Renal cortex interstitium (tissue), 11 donors: ENCODE measurements around the gene RAP1GAP. TPM values are rescaled to one million over a fixed set of nuclear protein-coding genes. Genes with fewer than 3 reads are reported as not detected.
"Not testable (repeated sequence)": the region's sequence is repeated elsewhere in the genome, so short reads cannot be mapped to it uniquely, and the experiment has no call there.

Experiments used
- DNase-seq, 11 donors: peaks; one replicate each; pipeline ENCODE4 v3.0.0-alpha.2; 2013; ENCODE audit warnings: low read depth in 9 of 11, low spot score in 4 of 11; ENCODE audit errors: extremely low read depth in 1 of 11
- polyA plus RNA-seq, 3 donors: library from polyadenylated mRNA; unstranded; fragments of 120-200 nt; gene quantifications; one replicate each; pipeline ENCODE4 v1.2.1, GENCODE V29; 2013; ENCODE audit not compliant: insufficient read length in 3 of 3

Gene RAP1GAP
- polyA plus RNA-seq, 3 donors = 16.6 to 24.4 (median 19.2) TPM

DNA sequence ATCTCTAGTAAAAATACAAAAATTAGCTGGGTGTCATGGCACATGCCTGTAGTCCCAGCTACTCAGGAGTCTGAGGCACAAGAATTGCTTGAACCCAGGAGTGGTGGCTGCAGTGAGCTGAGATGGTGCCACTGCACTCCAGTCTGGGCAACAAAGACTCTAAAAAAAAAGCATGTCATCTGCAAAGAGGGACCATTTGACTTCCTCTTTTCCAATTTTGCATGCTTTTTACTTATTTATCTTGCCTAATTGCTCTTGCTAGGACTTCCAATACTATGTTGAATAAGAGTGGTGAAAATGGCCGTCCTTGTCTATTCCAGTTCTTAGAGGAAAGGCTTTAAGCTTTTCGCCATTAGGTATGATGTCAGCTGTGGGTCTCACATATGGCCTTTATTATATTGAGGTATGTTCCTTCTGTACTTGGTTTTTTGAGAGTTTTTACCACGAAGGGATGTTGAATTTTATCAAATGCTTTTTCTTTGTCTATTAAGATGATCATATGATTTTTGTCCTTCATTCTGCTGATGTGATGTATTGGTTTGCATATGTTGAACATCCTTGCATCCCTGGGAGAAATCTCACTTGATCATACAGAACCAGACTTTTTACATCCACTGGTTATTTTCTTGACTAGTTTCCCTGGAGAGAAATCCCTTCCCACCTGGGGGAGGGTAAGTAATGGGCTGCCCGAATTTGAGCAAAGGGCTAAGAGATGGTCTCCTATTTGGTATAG, 17.0 kb upstream of the RAP1GAP start:
- no peak for DNase-seq

DNA sequence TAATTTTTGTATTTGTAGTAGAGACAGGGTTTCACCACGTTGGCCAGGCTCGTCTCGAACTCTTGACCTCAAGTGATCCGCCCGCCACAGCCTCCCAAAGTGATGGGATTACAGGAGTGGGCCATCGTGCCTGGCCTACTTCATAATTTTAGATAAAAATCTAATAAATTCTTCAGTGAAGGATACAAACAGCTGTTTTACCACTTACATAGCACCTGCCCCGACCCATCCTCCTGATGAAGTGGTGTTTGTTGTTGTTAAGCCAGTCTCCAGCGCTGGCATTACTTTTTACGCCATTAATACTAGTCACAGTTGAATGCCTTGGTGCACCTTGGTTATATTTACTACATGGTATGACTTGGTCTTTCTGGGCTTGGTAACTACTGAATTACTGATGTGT, 12.3 kb upstream of the RAP1GAP start:
- DNase-seq = no peak

DNA sequence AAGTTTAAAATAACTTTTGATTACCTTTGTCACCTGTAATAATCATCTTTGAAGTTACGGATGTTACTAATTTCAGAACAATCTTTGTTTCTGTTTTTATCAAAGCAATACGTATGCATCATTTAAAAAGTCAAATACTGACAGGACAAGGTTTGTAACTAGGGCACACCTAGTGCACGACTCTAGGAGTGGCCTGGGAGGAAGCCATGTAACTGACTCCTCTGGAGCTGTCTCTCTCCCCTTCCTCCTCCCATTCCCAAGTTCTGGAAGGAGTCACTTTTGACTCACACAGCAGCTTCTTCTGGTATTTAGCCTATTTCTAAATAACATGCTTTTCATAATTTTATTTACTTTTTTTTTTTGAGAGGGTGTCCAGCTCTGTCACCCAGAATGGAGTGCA, 11.8 kb upstream of the RAP1GAP start:
- DNase-seq = no peak

DNA sequence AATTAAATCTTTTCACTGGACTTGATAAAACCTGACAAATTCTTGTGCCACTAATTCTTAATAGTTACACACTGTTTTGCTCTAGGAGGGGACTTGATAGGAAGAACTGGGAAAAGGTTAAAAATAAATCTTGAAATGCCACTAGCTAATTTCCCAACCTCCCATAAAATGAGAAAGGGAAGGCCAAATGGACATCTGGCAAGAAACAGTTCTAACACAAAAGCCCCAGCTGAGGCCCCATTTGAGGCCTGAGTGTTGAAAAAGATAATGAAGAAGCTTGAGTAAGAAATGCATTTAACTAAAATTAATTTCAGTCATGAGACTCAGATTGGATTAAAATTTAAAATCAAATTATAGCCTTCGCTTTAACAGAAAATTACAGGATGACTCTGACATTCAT, 11.2 kb upstream of the RAP1GAP start:
- DNase-seq = no peak

DNA sequence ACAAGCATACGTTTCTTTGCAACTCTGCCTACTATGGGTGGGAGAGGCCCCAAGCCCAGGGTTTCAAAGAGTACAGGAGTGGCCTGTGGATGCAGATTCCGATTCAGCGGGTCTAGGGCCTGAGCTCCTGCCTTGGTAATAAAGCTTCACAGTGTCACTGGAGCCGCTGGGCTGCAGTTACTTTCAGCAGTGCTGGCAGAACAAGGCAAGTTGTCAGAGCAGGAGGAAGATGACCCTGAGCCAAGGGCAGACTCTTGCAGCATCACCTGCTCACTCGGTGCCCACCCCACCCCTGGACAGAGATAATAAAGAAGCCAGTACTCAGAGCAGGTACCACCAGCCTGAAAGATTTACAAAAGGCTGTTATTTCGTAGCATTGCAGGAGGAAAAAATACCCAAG, 8.0 kb upstream of the RAP1GAP start:
- no peak for DNase-seq

DNA sequence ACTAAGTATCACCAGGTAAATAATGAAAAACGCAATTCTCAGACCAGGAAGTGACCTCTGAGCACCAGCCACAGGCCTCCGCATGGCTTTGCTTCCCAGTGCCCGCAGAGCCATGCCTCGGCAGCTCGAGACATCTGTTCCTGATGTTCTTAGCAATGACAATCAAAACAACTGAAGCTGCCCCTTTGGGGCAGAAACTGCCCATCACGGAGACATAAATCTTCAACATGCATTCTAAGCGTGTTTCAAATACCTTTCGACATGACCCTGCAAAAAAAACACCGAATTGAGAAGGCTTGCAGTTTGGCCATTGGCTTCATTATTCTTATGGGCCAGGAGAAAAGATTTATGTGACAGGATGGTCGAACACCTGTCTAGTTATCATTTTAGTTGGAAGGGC, 5.8 kb upstream of the RAP1GAP start:
- DNase-seq = no peak

DNA sequence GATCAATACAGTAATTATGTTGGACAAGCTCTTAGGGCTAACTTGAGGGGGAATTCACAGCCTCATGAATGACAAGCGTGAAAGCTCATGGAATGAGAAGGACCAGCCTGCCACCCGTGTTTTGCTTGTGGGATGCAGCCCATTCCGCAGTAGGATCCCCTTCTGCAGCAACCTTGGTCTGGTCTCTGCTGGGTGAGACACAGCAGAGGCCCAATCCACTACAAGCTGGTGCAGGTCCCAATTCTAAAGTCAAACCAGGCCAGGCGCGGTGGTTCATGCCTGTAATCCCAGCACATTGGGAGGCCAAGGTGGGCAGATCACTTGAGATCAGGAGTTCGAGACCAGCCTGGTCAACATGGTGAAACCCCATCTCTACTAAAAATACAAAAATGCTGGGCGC, 4.7 kb upstream of the RAP1GAP start:
- DNase-seq = not testable (repeated sequence)

DNA sequence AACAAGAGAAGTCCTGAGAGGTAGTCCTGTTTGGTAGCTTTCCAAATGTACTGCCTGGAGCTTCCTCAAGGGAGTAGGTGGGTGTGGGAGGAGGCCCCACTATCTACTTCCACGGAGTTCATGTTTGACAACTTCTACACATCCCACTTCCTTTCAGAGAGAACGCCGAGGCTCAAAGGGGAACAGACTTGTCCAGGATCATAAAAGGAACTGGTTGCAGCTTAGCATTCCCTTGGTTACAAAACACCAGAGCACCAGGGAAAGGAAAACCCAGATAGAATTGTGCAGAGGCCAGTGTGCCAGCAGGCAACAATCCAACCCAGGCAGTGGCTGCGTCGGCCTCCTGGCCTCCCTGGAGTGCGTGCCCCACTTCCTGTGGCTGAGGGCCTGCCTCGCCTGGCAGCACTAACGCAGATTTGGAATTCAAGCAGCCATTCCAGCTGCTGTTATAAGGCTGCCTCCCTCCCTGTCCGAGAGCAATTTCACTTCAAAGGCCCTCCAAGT, 4.2 kb upstream of the RAP1GAP start:
- DNase-seq = no peak

DNA sequence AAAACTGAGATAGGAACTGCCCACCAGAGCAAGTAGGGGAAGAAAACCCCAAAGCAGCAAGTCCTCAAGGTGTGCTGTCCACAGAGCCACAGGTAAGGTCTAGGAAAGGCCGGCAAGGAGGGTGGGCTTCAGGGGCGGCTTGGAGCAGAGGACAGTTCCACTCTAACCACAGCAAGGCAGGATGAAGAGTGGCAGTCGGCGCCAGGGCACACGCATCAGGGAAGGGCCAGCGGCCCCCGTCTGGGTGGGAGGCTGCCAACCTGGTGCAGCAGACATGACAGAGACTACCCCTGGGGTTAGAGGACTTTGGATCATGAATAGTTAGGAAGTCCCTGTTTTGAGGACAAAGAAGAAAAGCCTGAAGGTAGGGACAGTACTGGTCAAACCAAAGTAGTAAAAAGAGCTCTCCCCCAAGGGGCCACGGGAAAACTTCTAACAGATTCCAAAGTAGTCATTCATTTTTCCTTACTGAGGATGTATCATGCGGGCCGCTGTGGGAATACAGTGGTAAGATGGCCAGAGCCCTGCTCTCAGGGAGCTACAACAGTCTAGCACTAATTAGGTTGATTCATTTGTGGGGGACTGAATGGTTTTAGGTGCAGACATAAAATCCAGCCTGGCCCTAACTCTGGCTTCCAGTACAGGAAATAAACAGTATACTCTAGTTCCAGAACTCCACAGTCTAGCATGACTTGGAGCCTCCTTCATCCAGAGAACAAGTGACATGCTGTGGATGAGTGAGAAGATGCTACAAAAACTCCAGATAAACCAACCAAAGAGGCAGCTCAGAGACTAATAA, 3.5 kb upstream of the RAP1GAP start:
- no peak for DNase-seq

DNA sequence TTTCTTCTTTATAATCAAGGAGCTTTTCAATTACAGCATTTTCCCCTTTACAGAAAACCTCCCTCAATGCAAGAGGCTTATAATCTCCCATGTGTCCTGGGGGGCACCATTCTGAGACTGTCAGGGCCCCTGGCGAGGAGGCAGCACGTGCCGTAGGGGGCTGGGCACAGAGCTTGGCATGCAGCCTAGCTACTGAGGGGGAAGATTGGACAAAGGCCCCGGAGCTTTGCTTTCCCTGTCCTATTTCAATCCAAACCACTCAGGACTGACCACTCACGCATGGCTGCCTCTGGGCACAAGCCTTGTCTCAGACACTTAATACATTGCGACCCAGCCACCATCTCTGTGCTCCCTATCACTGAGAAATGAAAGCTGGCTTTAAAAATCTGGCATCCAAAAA, 2.8 kb upstream of the RAP1GAP start:
- DNase-seq = no peak

DNA sequence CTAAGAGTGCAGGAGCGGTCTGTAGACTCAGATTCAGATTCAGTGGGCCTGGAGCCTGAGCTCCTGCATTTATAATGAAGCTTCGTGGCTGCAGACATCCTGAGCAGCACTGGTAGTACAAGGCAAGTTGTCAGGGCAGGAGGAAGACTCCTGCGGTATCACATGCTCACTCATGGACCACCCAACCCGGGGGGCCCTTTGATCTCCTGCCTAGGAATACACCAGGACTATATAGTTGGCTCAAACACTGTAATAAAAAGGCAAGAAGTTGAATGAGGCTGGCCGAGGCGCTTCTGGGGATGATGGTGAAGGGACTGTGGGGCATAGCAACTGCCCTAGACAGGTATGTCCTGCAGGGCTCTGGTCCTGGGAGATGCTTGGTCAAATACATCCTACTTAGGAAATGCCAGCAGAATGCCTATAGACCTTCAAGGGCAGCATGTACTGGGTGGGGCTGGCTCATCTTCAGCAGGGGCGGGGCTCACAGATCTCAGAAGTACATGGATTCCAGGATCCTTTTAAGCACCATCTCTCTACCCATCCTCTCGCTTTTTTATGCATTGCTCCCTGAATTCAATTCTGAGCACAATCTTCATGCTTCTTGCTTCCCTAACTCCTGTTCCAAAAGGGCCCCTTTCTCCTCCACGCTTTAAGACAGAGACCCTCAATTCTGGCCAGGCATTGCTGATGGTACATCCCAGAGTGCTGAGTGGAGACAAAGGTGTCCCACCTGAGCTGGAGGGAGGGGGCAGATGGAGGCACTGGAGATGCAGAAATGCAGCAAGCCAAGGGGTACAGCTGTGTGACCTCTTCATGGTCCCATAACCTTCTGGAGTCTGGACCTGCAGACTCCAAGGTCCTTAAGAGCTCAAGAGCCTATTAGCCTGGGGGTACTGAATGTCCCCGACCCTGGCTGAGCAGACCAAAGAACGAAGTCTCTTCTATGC, 2.1 kb upstream of the RAP1GAP start:
- DNase-seq = no peak

DNA sequence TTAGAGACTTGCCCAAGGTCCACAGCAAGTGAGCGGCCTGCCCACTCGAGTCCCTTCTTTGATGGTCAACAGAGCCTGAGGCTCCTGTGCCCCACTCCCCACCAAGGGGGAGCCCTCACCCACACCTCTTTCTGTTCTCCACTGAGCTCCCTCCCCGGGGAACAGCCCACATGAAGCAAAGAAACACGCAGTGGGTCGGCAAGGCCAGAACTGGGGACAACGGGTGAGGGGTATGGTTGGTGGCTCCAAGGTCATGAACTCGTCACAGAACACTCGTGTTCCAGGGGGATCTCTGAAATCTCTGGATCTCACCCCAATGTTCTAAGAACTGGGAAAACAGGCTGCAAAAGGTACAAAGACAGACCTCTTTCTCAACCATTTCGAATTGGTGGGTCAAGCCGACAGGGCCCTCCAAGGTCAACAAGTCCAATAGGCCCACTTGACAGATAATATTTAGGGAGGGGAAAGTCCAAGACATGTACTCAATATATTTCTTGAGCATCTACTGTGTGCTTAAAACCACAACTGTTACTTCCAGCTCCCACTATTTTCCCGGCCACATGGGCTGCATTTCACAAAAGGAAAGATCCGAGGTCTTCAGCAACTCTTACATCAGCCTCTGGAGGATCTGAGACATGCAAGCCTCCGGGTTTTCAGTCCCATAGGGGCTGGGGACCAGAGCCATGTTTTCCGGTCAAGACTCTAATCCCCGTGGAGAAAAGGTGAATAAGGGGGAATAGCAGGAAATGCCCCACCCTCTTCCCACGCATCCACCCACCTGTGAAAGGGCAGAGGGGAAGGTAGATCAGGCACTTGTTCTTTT, 1.1 kb upstream of the RAP1GAP start:
- DNase-seq = no peak

DNA sequence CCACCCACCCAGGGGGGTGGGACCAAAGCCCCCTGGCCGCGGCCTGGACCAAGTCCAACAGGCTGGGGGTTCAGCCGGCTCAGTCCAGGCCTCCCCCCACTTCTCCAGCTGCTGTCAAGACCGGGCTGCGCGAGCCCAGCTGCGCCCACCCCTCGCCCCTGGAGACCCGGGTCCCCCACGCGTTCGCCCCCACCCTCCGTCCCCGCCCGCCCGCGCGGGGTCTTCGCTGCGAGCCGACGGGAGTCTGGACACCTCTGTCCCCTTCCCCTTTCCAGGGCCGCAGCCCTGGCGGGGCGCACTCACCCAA, 253 bp downstream of the RAP1GAP start:
- no peak for DNase-seq

DNA sequence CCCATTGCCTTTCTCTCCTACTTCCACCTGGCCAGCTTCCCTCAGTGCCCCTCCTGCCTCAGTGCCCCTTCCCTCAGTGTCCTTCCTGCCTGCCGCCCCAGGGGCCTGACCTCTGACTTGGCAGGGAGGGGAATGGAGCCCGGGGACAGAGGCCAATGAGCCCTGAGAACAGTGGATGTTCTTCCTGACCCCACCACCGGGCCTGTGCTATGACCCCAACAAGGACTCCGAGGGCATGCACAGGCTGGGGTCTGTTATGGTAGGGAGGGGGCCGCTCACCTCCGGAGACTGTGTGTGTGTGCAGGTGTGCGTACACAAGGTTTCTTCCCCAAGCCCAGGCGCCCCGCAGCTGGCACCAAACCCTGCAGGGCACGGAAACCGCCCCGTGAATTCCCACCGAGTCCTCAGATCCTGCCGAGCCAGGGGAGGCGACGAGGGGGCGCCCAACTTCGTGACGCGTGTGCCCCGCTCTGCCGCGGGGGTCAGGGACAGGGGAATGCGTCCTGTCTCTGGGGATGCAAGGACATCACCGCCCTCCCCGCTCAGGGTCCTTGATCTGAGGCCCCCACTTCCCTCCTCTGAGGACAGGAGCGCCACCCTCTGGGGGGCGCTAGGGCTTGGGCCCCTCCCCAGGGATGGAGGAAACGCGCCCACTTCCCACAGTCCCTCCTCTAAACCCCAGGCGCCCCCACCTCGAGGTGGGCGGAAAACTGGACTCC, 766 bp downstream of the RAP1GAP start:
- DNase-seq = no peak

DNA sequence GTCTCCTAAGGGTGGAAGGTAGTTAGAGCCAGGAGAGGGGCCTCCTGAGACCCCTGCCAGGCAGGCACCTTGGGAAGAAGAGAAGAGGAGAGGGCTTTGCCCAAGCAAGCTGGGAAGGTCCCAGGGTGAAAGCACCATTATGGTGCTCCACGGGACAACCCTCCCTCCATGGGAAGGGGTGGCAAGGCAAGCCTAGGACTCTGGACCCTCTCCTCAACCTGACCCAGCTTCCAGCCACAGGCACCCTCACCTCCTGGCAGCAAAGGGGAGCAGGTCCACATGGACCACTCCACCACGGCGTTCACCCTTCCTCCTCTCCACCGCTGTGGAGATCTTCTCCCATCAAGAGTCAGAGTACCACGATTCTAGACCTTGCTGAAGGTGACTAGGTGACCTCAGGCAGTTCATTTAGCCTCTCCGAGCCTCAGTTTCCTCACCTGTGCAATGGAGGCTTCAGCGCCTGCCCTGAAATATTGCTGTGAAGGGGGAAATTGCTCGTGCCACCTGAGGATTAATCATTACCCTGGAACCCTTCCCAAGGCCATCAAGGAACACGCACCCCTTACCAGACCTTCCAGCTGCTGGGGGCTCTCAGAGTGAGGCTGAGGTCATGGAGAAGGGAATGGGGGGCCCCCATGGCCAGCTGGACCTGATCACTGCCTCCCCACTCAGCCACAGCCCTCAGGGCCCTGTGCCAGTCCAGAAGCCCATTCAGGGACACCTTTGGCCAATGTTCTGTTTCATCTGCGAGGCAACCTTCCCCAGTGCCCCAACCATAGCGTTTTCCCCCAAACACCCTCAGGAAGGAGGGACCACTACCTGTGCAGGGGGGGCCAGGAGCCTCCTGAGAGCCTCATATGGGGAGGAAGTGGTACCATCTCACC, 1.6 kb downstream of the RAP1GAP start:
- no peak for DNase-seq

DNA sequence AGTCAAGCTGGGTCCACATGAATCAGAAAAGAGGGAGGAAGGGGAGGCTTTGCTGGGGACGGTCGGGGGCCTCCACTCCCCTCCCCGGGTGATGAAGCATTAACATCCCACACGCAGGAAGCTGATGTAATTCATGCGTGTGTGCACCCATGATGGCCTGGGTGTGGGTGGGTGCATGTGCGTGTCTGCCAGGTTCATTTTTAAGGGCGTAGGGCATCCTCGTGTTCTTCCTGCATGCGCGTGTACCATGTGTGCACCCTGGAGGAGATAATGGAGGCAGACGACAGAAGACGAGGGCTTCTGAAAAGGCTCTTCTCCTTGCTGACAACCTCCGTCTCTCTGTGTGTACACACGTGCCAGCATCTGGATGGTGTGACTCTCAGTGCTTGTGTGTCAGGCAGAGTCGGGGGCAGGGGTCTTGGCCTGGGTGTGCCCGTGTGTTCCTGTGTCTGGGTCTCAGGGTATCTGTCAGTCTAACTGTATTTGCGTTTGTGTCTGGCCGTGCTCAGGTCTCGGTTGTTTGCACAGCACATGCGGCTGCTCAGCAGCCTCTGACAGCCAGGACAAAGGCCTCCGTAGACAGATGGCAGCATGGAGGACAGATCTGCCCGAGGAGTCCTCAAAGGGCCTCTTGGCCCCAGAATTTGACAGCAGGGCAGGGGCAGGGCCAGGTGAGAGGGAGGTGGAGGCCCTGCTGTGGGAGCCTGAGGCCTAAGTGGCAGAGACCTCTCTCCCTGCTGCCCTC, 2.4 kb downstream of the RAP1GAP start:
- no peak for DNase-seq
